COR-L47 (cell line): Measurements from ENCODE around the gene SNF8.

Experiments
- DNase-seq: peaks from one replicate; lab custom pipeline; 2025; lab: John Stamatoyannopoulos, UW

SNF8 gene

DNA sequence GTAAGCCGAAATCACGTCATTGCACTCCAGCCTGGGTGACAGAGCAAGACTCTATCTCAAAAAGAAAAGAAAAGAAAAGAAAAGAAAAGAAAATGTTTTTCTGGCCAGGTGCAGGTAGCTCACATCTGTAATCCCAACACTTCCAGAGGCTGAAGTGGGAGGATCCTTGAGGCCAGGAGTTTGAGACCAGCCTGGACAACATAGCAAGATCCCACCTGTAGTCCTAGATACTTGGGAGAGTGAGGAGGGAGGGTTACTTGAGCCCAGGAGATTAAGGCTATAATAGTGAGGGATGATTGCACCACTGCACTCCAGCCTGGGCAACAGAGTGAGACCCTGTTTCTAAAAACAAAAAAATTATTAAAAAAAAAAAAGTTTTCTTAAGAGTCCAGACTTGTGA, 54.6 kb downstream of the SNF8 start:
- DNase-seq = no peak

DNA sequence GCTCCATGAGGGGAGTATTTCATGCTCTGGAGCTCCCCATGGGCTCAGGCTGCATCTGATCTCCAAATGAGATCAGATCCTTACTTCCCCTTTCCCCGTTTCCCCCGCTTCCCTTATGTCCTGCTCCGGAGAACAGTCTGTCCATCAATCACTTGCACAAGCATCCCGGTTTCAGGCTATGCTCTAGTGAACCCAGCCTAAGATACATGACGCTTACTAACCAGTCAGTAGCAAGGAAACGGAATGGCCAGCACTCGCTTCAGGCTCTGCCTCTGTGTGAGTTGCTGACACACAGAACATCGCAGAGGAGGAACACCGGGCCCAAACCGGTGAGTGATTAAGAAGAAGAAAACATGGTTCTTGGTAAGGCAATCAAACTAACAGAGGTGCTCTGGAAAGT, 61.5 kb downstream of the SNF8 start:
- no peak for DNase-seq

DNA sequence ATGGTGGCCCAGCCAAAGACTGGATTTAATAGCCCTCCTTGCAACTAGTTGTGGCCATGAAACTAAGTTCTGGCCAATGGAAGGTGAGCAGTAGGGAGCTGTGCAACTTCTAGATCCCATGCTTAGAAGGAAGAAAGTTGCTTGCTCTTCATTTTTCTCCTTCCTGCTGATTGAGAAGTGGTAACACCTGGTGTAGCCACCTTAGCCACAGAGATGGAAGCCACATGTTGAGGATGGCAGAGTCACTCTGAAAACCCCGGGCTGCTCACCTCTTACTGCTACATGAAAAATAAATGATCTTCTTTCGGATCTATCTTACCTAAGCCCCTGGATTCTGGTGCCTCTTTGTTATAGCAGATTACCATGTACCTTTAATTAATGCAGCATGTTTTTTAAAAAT, 62.4 kb downstream of the SNF8 start:
- no peak for DNase-seq
